AG04450 (cell line): ENCODE data around the gene LRRK1. TPM values are rescaled to one million over a fixed set of nuclear protein-coding genes. Genes with fewer than 3 reads are reported as not detected.

ENCODE experiments used
- CTCF ChIA-PET: fragments of 300-600, 350-600 bp; formaldehyde crosslinking; extraction: SDS; loops from one replicate; lab custom pipeline; 2022; ENCODE audit warnings: antibody characterized with exemption, inconsistent platforms; lab: Charles Lee
- POLR2A ChIA-PET: fragments of 350-600 bp; formaldehyde crosslinking; extraction: SDS; loops from one replicate; lab custom pipeline; 2021; ENCODE audit warnings: antibody characterized with exemption, inconsistent platforms; lab: Yijun Ruan, JAX
- DNase-seq: peaks from one replicate; pipeline ENCODE4 v3.0.0-alpha.2; 2011; ENCODE audit warnings: low read depth, low spot score
- H3K27ac ChIP-seq: one replicate; pipeline ENCODE4 v1.5.1; 2012; ENCODE audit warnings: low read depth, low read length, control low read depth
- H3K27me3 ChIP-seq: one replicate; pipeline ENCODE4 v1.6.0; 2012; ENCODE audit warnings: low read length; ENCODE audit not compliant: control insufficient read depth, insufficient read depth
- H3K4me3 ChIP-seq: 2 replicates; pipeline ENCODE4 v1.5.1; 2011; ENCODE audit warnings: mild to moderate bottlenecking, low read depth, low read length, control low read depth
- H3K9me3 ChIP-seq: 2 replicates; pipeline ENCODE4 v1.5.1; 2012; ENCODE audit warnings: low read length; ENCODE audit not compliant: control insufficient read depth, insufficient read depth
- polyA plus RNA-seq: library from polyadenylated mRNA; depleted of rRNA; stranded (reverse); fragments of >200 nt; gene quantifications from 2 replicates; pipeline ENCODE4 v1.2.3, GENCODE V29; 2011
- TF ChIP-seq, protein P1 (sequence below): IDR thresholded peaks from 2 replicates; pipeline ENCODE4 v1.5.1; 2011; ENCODE audit warnings: low read depth, low read length, control low read depth, inconsistent platforms

LRRK1 gene
- polyA plus RNA-seq, 1 experiment, result 5.6 TPM

DNA sequence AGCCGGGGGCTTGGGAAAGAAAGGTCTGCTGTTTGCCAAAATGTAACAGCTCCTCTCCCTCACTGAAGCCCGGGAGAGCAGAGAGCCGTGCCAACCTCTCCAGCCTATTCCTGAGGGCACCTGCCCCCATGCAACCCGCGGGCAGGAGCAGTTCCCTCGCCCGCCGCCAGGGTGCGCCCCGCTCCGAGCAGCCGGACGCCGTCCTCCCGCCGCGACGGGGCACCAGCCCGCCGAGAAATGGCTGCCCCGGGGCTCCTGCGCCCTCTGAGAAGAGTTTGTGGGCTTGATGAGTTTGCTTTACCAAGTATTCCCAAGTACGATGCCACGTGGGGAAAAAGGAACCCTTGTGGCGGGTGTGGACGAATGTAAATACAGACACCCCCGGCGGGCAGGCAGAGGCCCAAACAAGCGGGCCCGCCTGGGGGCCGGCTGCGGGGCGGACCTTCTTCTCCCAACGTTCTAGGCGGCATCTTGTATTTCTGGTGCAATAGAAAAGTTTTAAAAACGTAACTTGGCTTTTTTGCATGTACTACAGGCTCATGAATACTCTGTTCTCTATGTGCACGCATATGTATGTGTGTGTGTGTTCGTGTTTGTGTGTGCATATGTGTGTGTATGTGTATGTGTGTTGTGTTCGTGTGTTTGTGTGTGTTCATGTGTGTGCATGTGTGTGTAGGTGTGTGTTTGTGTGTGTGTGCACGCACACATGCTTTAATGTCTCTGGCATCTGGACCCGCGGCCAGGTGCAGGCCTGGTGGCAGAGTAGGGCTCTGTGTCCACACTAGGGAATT is 169.8 kb downstream of the LRRK1 start:
- ChIA-PET CTCF (interaction anchor here (0.6 to 2.6 kb wide), 23 partner anchors 9 to 179 kb away, joined by 3 to 17 read pairs (median 4); no protein-coding TSS in a partner anchor), POLR2A (no interaction called here)
- H3K27ac ChIP-seq, result no peak overlapping the region
- H3K4me3 ChIP-seq, result no peak overlapping the region; the same call in 1 of the 2 replicates
- no peaks in the 10 kb centered on the region for H3K27me3 ChIP-seq
- TF ChIP-seq, protein P1, sequence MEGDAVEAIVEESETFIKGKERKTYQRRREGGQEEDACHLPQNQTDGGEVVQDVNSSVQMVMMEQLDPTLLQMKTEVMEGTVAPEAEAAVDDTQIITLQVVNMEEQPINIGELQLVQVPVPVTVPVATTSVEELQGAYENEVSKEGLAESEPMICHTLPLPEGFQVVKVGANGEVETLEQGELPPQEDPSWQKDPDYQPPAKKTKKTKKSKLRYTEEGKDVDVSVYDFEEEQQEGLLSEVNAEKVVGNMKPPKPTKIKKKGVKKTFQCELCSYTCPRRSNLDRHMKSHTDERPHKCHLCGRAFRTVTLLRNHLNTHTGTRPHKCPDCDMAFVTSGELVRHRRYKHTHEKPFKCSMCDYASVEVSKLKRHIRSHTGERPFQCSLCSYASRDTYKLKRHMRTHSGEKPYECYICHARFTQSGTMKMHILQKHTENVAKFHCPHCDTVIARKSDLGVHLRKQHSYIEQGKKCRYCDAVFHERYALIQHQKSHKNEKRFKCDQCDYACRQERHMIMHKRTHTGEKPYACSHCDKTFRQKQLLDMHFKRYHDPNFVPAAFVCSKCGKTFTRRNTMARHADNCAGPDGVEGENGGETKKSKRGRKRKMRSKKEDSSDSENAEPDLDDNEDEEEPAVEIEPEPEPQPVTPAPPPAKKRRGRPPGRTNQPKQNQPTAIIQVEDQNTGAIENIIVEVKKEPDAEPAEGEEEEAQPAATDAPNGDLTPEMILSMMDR, result peak; percentile 87
- no peak for DNase-seq
- peaks cover 2% of the 10 kb centered on the region; the same call in 1 of the 2 replicates for H3K9me3 ChIP-seq

- no peak for DNase-seq
- POLR2A ChIA-PET, result no interaction called here
- CTCF ChIA-PET, result interaction anchor here (0.6 to 1.9 kb wide), 10 partner anchors 12 to 168 kb away, joined by 3 to 13 read pairs (median 4); no protein-coding TSS in a partner anchor
Measured at GRCh38 chr15:101089579-101090427, 170.6 kb downstream of the LRRK1 start.

GRCh38 chr15:101090428-101090790 is 171.3 kb downstream of the LRRK1 start:
- Histone ChIP-seq H3K27me3 (no peaks in the 10 kb centered on the region), H3K4me3 (no peak overlapping the region), H3K27ac (no peak overlapping the region), H3K9me3 (peaks cover 2% of the 10 kb centered on the region; the same call in 1 of the 2 replicates)
- DNase-seq, result no peak
- CTCF ChIA-PET, result interaction anchor here (0.6 to 1.9 kb wide), 8 partner anchors 11 to 168 kb away, joined by 3 to 13 read pairs (median 3); no protein-coding TSS in a partner anchor
- TF ChIP-seq, protein P1, result no peak
- POLR2A ChIA-PET, result no interaction called here

More at GRCh38 chr15:101089579-101090427, 170.6 kb downstream of the LRRK1 start:
- H3K9me3 ChIP-seq, result peaks cover 2% of the 10 kb centered on the region; the same call in 1 of the 2 replicates
- H3K27ac ChIP-seq, result no peak overlapping the region
- no peaks in the 10 kb centered on the region for H3K27me3 ChIP-seq
- TF ChIP-seq, protein P1, result no peak
- H3K4me3 ChIP-seq, result no peak overlapping the region

- peak; percentile 24 for DNase-seq
- H3K27me3 ChIP-seq, result no peaks in the 10 kb centered on the region
- peak overlapping the region; percentile 68 for H3K27ac ChIP-seq
- TF ChIP-seq, protein P1, result no peak
- no peak overlapping the region for H3K4me3 ChIP-seq
- H3K9me3 ChIP-seq, result peaks cover 2% of the 10 kb centered on the region; the same call in 1 of the 2 replicates
- CTCF ChIA-PET, result interaction anchor here (1.3 to 1.9 kb wide), 2 partner anchors 76 to 167 kb away, joined by 3 to 13 read pairs; no protein-coding TSS in a partner anchor
- POLR2A ChIA-PET, result no interaction called here
Measured at GRCh38 chr15:101091080-101092017, 172.2 kb downstream of the LRRK1 start.
